ENCODE measurements around the gene GABRR1. TPM values are rescaled to one million over a fixed set of nuclear protein-coding genes. Genes with fewer than 3 reads are reported as not detected.

Gene GABRR1
- total and polyA plus RNA-seq, 2 experiments from 2014 or later: 0.14 to 0.37 TPM

GRCh38 chr6:89258912-89259311 is 41.8 kb upstream of the GABRR1 start:
- no peak overlapping the region for H3K4me3 Mint-ChIP-seq
- Histone ChIP-seq H4K20me1 (replicated peaks; ENCODE audit: insufficient read depth) (no peaks in the 10 kb centered on the region), H3F3A (replicated peaks; ENCODE audit: low read depth) (no peaks in the 10 kb centered on the region), H3K9me2 (ENCODE audit: insufficient read depth) (no peaks in the 10 kb centered on the region), H2AFZ (no peak overlapping the region), H3K4me2 (no peak overlapping the region), H3K36me3 (ENCODE audit: insufficient read depth) (no peaks in the 10 kb centered on the region), H3K79me2 (replicated peaks; ENCODE audit: insufficient read depth) (no peaks in the 10 kb centered on the region), H3K4me3 (no peak overlapping the region), H3K27me3 (ENCODE audit: insufficient read depth) (no peaks in the 10 kb centered on the region), H3K27ac (ENCODE audit: low read depth) (no peak overlapping the region), H3K4me1 (ENCODE audit: insufficient read depth) (no peaks in the 10 kb centered on the region)
- TF ChIP-seq ETS1 (IDR thresholded peaks at IDR 0.05): no peak
- no peak for TF ChIP-seq ZNF462 (CRISPR knock-in tag; IDR thresholded peaks at IDR 0.05)
- no peak for TF ChIP-seq POLR2AphosphoS5 (IDR thresholded peaks at IDR 0.05; ENCODE audit: low read depth)
- no peak for TF ChIP-seq ZNF331 (CRISPR knock-in tag; IDR thresholded peaks at IDR 0.05; ENCODE audit: low read depth)
- no peak for TF ChIP-seq REST (IDR thresholded peaks at IDR 0.05; ENCODE audit: unreplicated experiment)
- no peak for TF ChIP-seq CREB1 (CRISPR knock-in tag; IDR thresholded peaks at IDR 0.05; ENCODE audit: low read depth)
- no peak for TF ChIP-seq NANOG (IDR thresholded peaks at IDR 0.05; ENCODE audit: borderline replicate concordance)
- no peak for TF ChIP-seq EZH2 (IDR thresholded peaks at IDR 0.05; ENCODE audit: low read depth, unreplicated experiment)
- no peak for TF ChIP-seq JUNB (IDR thresholded peaks at IDR 0.05; ENCODE audit: unreplicated experiment)
- TF ChIP-seq STAT1 (IDR thresholded peaks at IDR 0.05; ENCODE audit: unreplicated experiment): no peak
- no peak for ATAC-seq
- H3K27ac Mint-ChIP-seq: no peak overlapping the region
- no peaks in the 10 kb centered on the region for H3K9me3 Mint-ChIP-seq
- no peaks in the 10 kb centered on the region for H3K4me1 Mint-ChIP-seq
- no peak for DNase-seq (ENCODE audit: low spot score)
- H3K36me3 Mint-ChIP-seq (ENCODE audit: low read depth): no peaks in the 10 kb centered on the region
- H3K27me3 Mint-ChIP-seq (ENCODE audit: insufficient read depth, low read depth, poor library complexity): peaks cover 4% of the 10 kb centered on the region
